C4-2B (cell line): Measurements from ENCODE around the gene DNAJC18.

Source experiments
- H3K27ac ChIP-seq: fragments of 450-650 bp; 2 replicates; pipeline ENCODE4 v1.5.1; 2017
- CTCF ChIP-seq: fragments of 450-650 bp; conservative IDR thresholded peaks from 2 replicates; pipeline ENCODE4 v1.5.1; 2017; ENCODE audit warnings: mild to moderate bottlenecking
- ZFX ChIP-seq: fragments of 450-650 bp; IDR thresholded peaks from 2 replicates; pipeline ENCODE4 v1.6.1; 2017

The DNAJC18 gene

DNA sequence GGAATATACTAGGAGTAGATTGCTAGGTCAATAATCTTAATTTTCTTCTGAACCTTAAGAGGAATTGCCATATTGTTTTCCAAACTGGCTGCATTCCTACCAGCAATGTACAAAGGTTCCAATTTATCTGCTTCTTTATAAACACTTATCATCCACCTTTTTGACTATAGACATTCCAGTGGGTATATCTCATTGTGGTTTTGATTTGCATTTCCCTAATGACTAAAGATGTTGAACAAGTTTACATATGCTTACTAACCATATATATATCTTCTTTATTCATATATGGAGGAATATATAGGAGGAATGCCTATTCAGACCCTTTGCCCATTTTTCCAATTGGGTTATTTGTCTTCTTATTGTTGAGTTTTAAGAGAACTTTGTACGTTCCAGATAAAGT, 7.6 kb downstream of the DNAJC18 start:
- no peak overlapping the region for H3K27ac ChIP-seq
- TF ChIP-seq ZFX (no peak), CTCF (no peak)

GRCh38 chr5:139430015-139430414, 9.3 kb downstream of the DNAJC18 start:
- no peak overlapping the region for H3K27ac ChIP-seq
- no peak for TF ChIP-seq CTCF
- no peak for TF ChIP-seq ZFX

GRCh38 chr5:139426203-139426885, 13.0 kb downstream of the DNAJC18 start:
- H3K27ac ChIP-seq = no peak overlapping the region
- TF ChIP-seq ZFX = no peak
- no peak for TF ChIP-seq CTCF

- no peak for TF ChIP-seq CTCF
- no peak for TF ChIP-seq ZFX
- no peak overlapping the region for H3K27ac ChIP-seq
Observed at GRCh38 chr5:139425497-139425896, 13.8 kb downstream of the DNAJC18 start.

- TF ChIP-seq CTCF (peak; percentile 92), ZFX (no peak)
- H3K27ac ChIP-seq = no peak overlapping the region
Observed at GRCh38 chr5:139422307-139422893, 16.9 kb downstream of the DNAJC18 start.

- TF ChIP-seq ZFX (no peak), CTCF (no peak)
Observed at GRCh38 chr5:139419226-139420192, 19.8 kb downstream of the DNAJC18 start.

DNA sequence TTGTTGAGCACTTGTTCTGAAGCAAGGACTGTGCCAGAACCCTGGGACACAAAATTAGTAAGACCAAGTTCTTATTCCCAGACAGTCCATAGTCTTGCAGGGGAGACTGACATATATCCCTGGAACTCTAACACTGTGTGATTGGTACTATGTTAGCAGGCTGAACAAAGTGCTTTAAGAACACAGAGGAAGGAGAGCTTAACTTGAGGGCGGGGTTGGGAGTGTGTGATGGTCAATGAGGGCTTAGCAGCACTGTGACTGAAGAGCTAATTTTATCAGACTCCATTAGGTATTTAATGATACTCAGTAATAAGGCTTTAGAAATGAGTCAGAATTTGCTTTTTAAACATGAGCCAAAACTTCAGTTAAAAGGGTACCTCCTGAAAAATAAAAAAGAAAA, 20.5 kb downstream of the DNAJC18 start:
- no peak overlapping the region for H3K27ac ChIP-seq
- TF ChIP-seq CTCF = no peak
- no peak for TF ChIP-seq ZFX

More at GRCh38 chr5:139419226-139420192, 19.8 kb downstream of the DNAJC18 start:
- H3K27ac ChIP-seq = no peak overlapping the region
